Measurements from ENCODE around the gene UBA1.

UBA1 gene

DNA sequence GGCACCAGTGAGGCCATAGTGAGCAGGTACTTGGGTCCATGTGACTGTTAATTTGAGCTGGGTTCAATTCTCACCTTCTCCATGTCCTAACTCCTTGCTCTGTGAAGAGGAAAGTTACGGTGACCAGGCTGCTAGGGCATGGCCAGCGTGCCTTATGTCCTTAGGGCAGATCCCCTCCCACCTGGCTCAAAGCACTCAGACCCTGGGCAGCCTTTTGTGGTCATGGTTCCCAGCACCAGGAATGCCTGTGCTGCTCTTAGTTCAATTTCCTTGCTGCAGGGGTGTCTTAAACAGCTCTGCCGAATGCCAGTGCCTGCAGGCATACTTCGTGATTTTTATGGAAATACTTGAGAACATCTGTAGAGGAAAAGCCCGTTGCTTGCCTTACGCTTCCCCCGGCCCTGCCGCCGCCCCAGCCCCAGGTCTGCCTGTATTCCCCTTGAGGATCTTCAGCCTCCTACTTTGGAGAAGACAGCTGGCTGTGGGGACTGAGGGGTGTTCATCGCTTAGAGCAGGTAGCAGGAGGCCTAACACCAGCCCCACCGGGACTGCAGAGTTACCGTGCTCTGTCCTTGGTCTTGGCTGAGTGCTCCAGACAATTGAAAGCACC lies 21.8 kb downstream of the UBA1 start:
- no peak for DNase-seq

GRCh38 chrX:47216393-47216925 lies 22.8 kb downstream of the UBA1 start:
- DNase-seq, result no peak

DNA sequence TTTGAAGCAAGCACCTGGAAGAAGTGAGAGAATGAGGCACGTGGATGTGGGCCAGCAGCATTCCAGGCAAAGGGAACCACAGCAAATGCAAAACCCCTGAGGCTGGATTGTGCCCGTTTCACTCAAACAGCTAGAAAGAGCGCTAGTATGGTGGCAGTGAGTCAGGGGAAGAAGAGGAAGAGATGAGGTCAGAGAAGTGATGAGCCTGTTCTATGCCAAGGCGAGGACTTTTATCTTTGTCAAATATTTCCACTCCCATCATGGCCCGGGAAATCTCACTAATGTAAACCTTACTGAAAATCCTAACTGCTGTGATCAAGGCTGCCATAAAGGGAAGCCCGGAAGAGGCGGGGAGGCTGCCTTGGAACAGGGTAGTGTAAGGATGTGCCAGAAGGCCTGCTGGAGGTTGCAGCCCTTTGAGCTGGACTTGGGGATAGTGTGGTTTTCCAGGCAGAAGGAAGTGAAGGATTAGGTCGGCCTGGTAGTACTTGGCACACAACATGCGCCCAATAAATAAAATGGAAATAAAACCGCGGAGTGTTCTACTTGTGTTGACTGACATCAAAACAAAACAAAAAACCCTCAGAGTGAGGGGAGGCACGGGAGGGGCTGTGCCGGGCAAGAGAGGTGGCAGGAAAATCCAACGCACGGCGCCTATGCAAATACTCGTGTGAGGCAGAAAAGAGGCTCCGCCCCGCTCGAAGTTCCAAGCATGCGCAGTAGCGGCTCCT lies 23.7 kb downstream of the UBA1 start:
- no peak for DNase-seq

GRCh38 chrX:47217852-47218279 lies 24.2 kb downstream of the UBA1 start:
- DNase-seq, result peak; percentile 98

- DNase-seq, result peak; percentile 94
These were observed 24.8 kb downstream of the UBA1 start, which contains the start of gene CDK16 for GRCh38 chrX:47218280-47218919. Gene CDK16, plus strand, starts transcription at chrX:47218681. Its CDS starts 4,877 bp downstream, at chrX:47223558.

- DNase-seq, result peak; percentile 78
These were observed 25.5 kb downstream of the UBA1 start for GRCh38 chrX:47218920-47219815.

- DNase-seq, result no peak
These were observed 28.1 kb downstream of the UBA1 start for GRCh38 chrX:47221756-47222155.

- DNase-seq, result no peak
These were observed 29.2 kb downstream of the UBA1 start for GRCh38 chrX:47222751-47223350.

DNA sequence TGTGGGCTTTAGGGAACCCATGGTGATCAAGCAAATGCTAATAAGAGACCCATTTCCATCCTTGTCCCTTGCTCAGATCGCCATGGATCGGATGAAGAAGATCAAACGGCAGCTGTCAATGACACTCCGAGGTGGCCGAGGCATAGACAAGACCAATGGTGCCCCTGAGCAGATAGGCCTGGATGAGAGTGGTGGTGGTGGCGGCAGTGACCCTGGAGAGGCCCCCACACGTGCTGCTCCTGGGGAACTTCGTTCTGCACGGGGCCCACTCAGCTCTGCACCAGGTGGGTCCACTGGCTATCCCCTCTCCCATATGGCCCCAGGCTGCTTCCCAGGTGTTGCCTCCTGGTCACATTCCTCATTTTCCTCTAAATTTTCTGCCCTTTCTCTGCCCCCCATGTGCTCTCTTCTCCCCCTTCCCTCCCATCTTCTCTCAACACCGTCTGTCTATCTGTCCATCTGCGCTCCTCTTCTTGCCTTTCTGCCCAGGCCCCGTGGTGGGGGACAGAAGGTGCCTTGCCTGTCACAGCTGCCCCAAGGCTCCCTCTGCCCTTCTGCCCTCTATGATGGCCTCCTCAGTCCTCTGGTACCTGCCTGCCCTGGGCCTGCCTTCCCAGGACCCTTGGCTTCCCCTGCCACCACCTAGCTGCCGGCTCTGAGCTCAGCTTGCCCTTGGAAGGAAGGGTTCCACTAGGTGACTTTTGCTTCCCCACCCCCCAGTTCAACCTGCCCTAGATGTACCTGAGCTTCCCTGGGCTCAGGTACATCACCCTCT lies 30.0 kb downstream of the UBA1 start:
- no peak for DNase-seq

DNA sequence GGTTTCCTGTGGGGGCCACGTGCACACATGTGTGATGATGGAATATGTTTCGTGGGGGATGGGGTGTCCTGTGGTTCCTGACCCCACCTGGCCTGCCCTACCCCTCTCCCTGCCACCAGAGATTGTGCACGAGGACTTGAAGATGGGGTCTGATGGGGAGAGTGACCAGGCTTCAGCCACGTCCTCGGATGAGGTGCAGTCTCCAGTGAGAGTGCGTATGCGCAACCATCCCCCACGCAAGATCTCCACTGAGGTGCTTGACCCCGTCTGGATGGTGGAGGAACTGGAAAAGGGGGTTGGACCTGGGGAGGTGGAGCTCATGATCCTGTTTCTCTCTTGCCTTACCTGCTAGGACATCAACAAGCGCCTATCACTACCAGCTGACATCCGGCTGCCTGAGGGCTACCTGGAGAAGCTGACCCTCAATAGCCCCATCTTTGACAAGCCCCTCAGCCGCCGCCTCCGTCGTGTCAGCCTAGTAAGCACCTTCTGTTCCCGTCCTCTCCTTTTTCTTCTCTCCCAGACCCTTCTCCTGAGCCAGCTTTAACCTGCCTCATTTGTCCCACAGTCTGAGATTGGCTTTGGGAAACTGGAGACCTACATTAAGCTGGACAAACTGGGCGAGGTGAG lies 30.8 kb downstream of the UBA1 start:
- no peak for DNase-seq

DNA sequence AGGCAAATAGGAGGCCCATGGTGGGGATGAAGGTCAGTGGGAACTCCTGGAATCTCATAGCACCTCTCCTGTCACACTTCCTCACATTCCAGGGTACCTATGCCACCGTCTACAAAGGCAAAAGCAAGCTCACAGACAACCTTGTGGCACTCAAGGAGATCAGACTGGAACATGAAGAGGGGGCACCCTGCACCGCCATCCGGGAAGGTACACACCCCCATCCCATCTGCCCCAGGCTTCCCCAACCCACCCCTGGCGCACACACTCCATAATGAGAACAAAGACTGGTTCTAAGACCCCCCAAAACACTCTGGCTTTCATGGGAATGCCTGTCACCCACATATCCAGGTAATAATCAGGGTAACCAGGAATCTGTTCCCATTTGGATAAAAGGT lies 31.3 kb downstream of the UBA1 start:
- no peak for DNase-seq

GRCh38 chrX:47226071-47226470 lies 32.4 kb downstream of the UBA1 start:
- no peak for DNase-seq

DNA sequence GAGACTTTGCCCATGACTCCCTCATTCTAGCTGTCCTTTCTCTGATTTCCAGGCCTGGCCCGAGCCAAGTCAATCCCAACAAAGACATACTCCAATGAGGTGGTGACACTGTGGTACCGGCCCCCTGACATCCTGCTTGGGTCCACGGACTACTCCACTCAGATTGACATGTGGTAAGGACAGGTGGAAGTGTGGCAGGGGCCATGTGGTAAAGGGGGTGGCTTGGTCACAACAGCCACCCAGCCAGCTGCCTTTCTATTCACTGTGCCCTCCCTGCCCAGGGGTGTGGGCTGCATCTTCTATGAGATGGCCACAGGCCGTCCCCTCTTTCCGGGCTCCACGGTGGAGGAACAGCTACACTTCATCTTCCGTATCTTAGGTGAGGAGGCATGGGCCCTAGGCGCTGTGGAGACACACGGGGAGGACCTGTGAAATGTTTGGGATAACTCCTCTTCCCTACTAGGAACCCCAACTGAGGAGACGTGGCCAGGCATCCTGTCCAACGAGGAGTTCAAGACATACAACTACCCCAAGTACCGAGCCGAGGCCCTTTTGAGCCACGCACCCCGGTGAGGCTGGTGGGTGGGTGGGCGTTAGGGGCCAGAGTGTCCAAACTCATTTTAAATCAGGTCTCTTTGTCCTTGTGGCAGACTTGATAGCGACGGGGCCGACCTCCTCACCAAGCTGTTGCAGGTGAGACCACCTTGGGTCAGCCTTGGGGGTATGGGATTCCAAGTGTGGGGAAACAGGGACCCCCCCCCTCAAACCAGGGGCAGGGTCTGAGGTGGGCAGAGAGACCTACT lies 33.1 kb downstream of the UBA1 start:
- DNase-seq, result no peak

- DNase-seq, result no peak
These were observed 33.6 kb downstream of the UBA1 start for GRCh38 chrX:47227334-47227583.

- DNase-seq, result no peak
These were observed 35.1 kb downstream of the UBA1 start for GRCh38 chrX:47228550-47229270.

- no peak for DNase-seq
These were observed 35.8 kb downstream of the UBA1 start for GRCh38 chrX:47229427-47229826.

GRCh38 chrX:47230136-47230868 lies 36.7 kb downstream of the UBA1 start:
- DNase-seq, result no peak

DNA sequence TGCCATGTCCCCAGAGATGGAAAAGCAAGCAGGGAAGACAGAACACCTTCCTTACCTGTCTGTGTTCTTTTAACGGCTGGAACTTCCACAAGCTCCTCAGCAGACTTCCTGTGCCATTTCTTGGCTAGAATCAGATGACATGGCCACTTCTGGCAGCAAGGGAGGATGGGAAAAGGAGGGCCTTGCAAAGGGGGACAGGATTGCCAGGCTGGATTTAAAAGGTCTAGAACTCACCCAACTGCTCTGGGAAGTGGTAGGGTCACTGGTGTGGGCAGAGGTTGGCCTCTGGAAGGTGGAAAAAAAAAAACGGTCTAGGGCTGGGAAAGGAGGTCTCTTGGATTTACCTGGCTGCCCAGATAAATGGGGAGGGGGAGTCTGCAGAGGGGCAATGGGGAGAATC lies 37.5 kb downstream of the UBA1 start:
- no peak for DNase-seq

- DNase-seq, result no peak
These were observed 38.7 kb downstream of the UBA1 start for GRCh38 chrX:47232197-47232802.

Measured in activated CD8-positive, alpha-beta memory T cell treated with anti-CD3 and anti-CD28 coated beads for 24 hours (primary cell).